Cardiac fibroblast (primary cell): Measurements from ENCODE around the gene TMIE.
A peak's percentile ranks its signal among the peaks of the same experiment; 100 is the strongest.
"Not testable (repeated sequence)": the region's sequence is repeated elsewhere in the genome, so short reads cannot be mapped to it uniquely, and the experiment has no call there.

Experiments
- DNase-seq, 2 donors: peaks; one replicate each; pipeline versions ENCODE4 v3.0.0 to v3.0.0-alpha.2; 2010; ENCODE audit warnings: low read depth in 2 of 2
- H3K4me3 ChIP-seq, 2 donors: replicated peaks in 1 of 2; 1 replicate in 1 of 2; 2 replicates in 1 of 2; pipeline ENCODE4 v1.5.1; 2011; ENCODE audit warnings: low read depth in 2 of 2, low read length in 2 of 2, mild to moderate bottlenecking in 2 of 2, moderate library complexity in 1 of 2
- TF ChIP-seq, protein P1 (sequence below): IDR thresholded peaks from one replicate; pipeline ENCODE4 v1.5.1; 2011; ENCODE audit warnings: low read depth, mild to moderate bottlenecking, low read length, inconsistent platforms

TMIE gene

DNA sequence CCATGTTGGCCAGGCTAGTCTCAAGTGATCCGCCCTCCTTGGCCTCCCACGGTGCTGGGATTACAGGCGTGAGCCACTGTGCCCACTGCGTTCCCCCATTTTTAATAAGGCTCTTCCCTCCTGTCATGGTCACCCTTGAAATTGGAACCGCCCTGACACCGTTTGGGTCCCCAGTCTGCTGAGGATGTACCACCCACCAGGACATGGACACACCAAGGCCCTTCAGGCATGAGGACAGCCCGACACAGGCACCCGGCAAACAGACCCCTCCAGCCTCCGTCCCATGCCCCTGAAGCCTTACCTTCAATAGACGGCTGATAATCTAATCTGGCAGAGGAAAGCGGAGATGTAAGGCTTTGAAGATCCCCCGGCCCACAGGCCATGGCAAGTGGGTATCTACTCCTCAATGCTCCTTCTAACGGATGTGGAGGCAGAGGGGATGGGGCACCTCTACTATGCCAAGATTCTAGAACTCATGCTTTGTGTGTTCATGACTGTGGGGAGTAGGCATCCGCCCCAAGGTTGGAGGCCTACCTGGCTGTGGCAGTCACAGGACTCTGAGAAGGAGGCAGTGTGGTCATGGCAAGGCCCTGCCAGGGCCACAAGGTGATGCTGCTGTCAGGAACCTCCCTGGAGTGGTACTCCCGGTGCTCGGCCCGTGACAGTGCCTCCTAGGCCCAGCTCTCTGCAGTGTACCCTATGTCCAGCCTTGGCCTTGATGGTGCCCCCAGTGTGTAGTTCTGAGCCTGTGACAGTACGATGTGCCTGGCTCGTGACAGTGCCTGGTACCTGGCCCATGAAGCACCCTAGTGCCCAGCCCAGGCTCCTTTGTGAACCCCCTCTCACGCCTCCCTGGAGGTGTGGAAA is 35.0 kb downstream of the TMIE start:
- no peak for DNase-seq
- TF ChIP-seq, protein P1, sequence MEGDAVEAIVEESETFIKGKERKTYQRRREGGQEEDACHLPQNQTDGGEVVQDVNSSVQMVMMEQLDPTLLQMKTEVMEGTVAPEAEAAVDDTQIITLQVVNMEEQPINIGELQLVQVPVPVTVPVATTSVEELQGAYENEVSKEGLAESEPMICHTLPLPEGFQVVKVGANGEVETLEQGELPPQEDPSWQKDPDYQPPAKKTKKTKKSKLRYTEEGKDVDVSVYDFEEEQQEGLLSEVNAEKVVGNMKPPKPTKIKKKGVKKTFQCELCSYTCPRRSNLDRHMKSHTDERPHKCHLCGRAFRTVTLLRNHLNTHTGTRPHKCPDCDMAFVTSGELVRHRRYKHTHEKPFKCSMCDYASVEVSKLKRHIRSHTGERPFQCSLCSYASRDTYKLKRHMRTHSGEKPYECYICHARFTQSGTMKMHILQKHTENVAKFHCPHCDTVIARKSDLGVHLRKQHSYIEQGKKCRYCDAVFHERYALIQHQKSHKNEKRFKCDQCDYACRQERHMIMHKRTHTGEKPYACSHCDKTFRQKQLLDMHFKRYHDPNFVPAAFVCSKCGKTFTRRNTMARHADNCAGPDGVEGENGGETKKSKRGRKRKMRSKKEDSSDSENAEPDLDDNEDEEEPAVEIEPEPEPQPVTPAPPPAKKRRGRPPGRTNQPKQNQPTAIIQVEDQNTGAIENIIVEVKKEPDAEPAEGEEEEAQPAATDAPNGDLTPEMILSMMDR: no peak
- no peak overlapping the region for H3K4me3 ChIP-seq

DNA sequence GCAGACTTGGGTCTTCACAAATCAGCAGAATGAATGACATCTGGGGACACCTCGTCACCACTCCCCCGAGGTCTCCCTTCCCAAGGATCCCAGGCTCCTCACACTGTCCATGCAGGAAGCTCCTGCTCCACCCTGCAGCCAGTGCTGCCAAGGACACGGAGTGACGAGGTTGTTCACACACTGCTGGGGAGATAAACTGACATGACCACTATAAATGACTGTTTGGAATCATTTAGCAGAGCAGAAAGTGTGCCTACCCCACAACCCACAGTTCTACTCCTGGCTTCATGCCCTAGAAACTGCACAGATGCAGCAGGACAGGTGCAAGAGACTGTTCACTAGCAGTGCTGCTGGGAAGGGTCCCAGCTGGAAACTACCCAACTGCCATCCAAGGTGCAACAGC is 36.1 kb downstream of the TMIE start:
- DNase-seq: no peak
- TF ChIP-seq, protein P1: no peak
- H3K4me3 ChIP-seq: no peak overlapping the region

DNA sequence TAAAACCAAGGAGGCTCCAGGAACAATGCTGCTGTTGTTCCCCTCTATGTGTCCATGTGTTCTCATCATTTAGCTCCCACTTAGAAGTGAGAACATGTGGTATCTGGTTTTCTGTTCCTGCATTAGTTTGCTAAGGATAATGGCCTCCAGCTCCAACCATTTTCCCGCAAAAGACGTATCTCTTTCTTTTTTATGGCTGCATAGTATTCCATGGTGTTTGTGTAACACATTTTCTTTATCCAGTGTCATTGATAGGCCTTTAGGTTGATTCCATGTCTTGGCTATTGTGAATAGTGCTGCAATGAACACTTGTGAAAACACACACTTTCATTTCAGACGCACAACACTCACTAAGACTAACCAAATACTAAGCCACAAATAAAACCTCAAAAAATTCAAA is 38.4 kb downstream of the TMIE start:
- not testable (repeated sequence) for DNase-seq, H3K4me3 ChIP-seq

DNA sequence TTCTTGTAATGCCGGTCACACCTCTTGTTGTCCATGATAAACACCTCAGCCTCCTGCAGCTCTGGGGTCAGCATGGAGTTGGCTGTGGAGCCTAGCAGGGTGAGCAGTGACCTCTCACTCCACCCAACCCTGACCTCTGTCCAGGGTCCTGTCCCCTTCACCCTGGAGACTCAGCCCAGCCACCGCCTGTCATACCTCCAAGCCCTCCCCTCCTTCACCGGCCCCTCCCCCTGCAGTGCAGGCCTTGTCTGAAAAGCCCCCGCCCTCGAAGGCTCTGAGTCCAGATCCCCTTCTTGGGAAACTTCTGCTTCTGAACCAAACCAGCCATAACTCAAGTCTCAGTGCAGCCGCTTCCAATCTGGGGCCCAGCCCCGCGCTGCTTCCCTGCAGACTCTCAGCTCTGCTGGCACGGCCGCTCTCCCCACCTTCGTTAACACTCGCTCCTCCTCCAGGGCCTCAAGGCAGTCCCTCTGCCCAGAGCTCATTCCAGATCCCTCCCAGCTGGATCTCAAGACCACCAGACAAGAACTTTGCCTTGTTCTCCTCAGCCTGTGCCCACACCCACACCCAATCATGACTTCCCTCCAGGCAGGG is 41.9 kb downstream of the TMIE start:
- H3K4me3 ChIP-seq: no peak overlapping the region
- TF ChIP-seq, protein P1: no peak
- DNase-seq: no peak

DNA sequence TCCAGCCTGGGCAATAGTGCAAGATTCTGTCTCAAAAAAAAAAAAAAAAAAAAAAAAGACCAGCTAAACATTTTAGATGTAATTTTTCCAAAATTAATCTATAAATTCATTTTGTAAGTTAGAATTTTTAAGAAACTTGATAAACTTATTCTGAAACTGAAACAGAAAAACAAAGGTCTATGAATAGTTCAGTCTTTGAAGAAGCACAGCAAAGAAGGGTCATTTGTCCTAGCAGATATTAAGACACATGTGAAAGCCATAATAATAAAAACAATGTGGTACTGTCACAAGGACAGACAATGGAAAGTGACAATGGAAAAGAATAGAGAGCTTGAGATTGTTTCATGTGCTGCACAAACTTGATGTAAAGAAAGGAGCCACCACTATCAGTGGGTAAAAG is 45.5 kb downstream of the TMIE start:
- H3K4me3 ChIP-seq: no peak overlapping the region
- TF ChIP-seq, protein P1: no peak
- DNase-seq: no peak

DNA sequence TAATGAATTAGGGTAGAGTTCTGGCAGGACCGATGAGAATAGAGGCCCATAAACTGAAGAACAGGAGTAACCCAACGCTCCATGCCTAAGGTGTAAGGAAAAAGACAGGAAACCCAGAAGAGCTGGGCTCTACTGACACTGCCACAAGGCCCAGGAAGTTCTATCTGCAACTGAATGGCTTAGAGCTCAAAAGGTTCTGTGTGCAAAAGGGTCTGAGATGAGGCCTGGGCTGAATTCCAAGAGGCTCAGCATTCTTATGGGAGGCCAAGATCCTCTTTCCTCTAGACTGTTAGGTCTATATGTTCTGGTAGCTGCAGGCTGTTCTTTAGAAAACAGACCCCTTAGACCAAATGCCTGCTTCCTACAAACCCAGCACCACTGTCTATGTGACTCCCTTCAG is 47.0 kb downstream of the TMIE start:
- no peak overlapping the region for H3K4me3 ChIP-seq
- TF ChIP-seq, protein P1: no peak
- DNase-seq: peak in 1 of 2 donors; percentile 3

DNA sequence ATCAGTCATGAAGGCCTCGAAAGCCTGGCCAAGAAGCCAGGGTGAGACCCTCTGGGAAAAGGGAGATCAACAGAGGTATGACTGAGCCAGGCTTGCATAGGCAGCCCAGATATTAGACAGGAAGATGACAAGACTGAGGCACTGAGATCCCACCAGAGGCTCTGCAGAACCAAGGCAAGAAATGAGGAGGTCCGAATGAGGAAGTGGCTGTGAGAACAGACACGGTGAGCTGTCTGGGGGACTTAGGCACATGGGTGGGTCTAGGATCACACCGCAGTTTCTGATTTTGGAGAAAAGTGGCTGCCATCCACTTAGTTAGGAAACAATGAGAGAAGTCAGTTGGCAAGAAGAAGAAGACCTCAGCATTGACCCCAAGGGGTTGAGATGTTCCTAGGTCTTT is 47.9 kb downstream of the TMIE start:
- no peak for DNase-seq
- H3K4me3 ChIP-seq: no peak overlapping the region
- TF ChIP-seq, protein P1: no peak
